Gastroesophageal sphincter (tissue), 3 donors: ENCODE data around the gene CADM2.

Experiments
- CTCF ChIP-seq, 4 experiments: fragments of 200-600 bp in 2 of 4; fragments of 450-650 bp in 2 of 4; sonication (generic) in 1 of 4; IDR thresholded peaks; one replicate each; pipeline ENCODE4 v1.5.1; 2017 to 2019; ENCODE audit warnings: antibody characterized with exemption in 4 of 4, mild to moderate bottlenecking in 2 of 4, moderate library complexity in 2 of 4
- POLR2A ChIP-seq, 2 donors: fragments of 450-650 bp; IDR thresholded peaks; one replicate each; pipeline ENCODE4 v1.6.1; 2017; ENCODE audit warnings: antibody characterized with exemption in 2 of 2, mild to moderate bottlenecking in 2 of 2, moderate library complexity in 1 of 2

- TF ChIP-seq CTCF (IDR thresholded peaks at IDR 0.05) (no peak), POLR2A (IDR thresholded peaks at IDR 0.05) (no peak)
These were observed 892.3 kb downstream of the CADM2 start for GRCh38 chr3:85851071-85851470.
